Neural cell (in vitro differentiated cells): ENCODE results near the gene TBL1XR1. TPM values are rescaled to one million over a fixed set of nuclear protein-coding genes. Genes with fewer than 3 reads are reported as not detected.

Source experiments
- H2AFZ ChIP-seq: fragments of 200-600, 300-800 bp; sonication (generic), shearing (Covaris generic); 2 replicates; pipeline ENCODE4 v1.6.0; 2014; ENCODE audit warnings: low read depth, mild to moderate bottlenecking, antibody characterized with exemption, low read length, moderate library complexity
- H3F3A ChIP-seq: fragments of 200-600 bp; shearing (Covaris generic); 2 replicates; pipeline ENCODE4 v1.6.1; 2016; ENCODE audit warnings: mild to moderate bottlenecking, moderate library complexity, mixed read lengths, antibody characterized with exemption, low read length; ENCODE audit not compliant: insufficient read depth, poor library complexity, severe bottlenecking
- H3K27ac ChIP-seq: fragments of 200-600, 300-800 bp; sonication (generic), shearing (Covaris generic); 2 replicates; pipeline ENCODE4 v1.5.1; 2014; ENCODE audit warnings: mild to moderate bottlenecking, low read length, moderate library complexity
- H3K27me3 ChIP-seq: fragments of 300-800, 200-600 bp; sonication (generic), shearing (Covaris generic); 2 replicates; pipeline ENCODE4 v1.6.0; 2014; ENCODE audit warnings: mild to moderate bottlenecking, low read depth, low read length, moderate library complexity; ENCODE audit not compliant: insufficient read depth
- H3K36me3 ChIP-seq: fragments of 300-800, 200-600 bp; sonication (generic), shearing (Covaris generic); 2 replicates; pipeline ENCODE4 v1.5.1; 2014; ENCODE audit warnings: mild to moderate bottlenecking, antibody characterized with exemption, low read length, moderate library complexity; ENCODE audit not compliant: insufficient read depth
- H3K4me2 ChIP-seq: fragments of 300-800, 200-600 bp; sonication (generic), shearing (Covaris generic); 2 replicates; pipeline ENCODE4 v1.6.0; 2014; ENCODE audit warnings: mild to moderate bottlenecking, low read length
- H3K4me3 ChIP-seq: fragments of 300-800, 200-600 bp; sonication (generic), shearing (Covaris generic); 2 replicates; pipeline ENCODE4 v1.5.1; 2014; ENCODE audit warnings: mild to moderate bottlenecking, low read length, moderate library complexity
- H3K79me2 ChIP-seq: fragments of 200-600 bp; shearing (Covaris generic); replicated peaks from 2 replicates; pipeline ENCODE4 v1.6.0; 2014; ENCODE audit warnings: mild to moderate bottlenecking, low read length, moderate library complexity; ENCODE audit not compliant: insufficient read depth
- H3K9ac ChIP-seq: fragments of 300-800, 200-600 bp; sonication (generic), shearing (Covaris generic); 2 replicates; pipeline ENCODE4 v1.6.1; 2016; ENCODE audit warnings: mild to moderate bottlenecking, low read length, mixed read lengths
- H3K9me2 ChIP-seq: fragments of 200-600 bp; shearing (Covaris generic); 2 replicates; pipeline ENCODE4 v1.6.1; 2016; ENCODE audit warnings: mild to moderate bottlenecking, low read length, mixed read lengths; ENCODE audit not compliant: insufficient read depth
- H3K9me3 ChIP-seq: fragments of 200-600, 300-800 bp; sonication (generic), shearing (Covaris generic); 2 replicates; pipeline ENCODE4 v1.6.1; 2016; ENCODE audit warnings: mild to moderate bottlenecking, mixed run types, low read length, moderate library complexity, mixed read lengths
- H4K20me1 ChIP-seq: fragments of 200-600 bp; shearing (Covaris generic); 2 replicates; pipeline ENCODE4 v1.6.1; 2016; ENCODE audit warnings: mild to moderate bottlenecking, mixed run types; ENCODE audit not compliant: insufficient read depth
- EP300 ChIP-seq: fragments of 450-650 bp; conservative IDR thresholded peaks from 2 replicates; pipeline ENCODE4 v1.6.1; 2014; ENCODE audit warnings: antibody characterized with exemption, mild to moderate bottlenecking, moderate library complexity; ENCODE audit not compliant: poor library complexity, severe bottlenecking
- EZH2 ChIP-seq: fragments of 200-600, 300-800 bp; shearing (Covaris generic), sonication (generic); IDR thresholded peaks from 2 replicates; pipeline ENCODE4 v1.6.1; 2014; ENCODE audit warnings: antibody characterized with exemption, low read length, borderline replicate concordance, mild to moderate bottlenecking; ENCODE audit not compliant: insufficient read depth, poor library complexity, severe bottlenecking
- MXI1 ChIP-seq: fragments of 450-650 bp; conservative IDR thresholded peaks from 2 replicates; pipeline ENCODE4 v1.6.1; 2014; ENCODE audit warnings: antibody characterized with exemption, mild to moderate bottlenecking; ENCODE audit not compliant: poor library complexity, severe bottlenecking
- POLR2AphosphoS5 ChIP-seq: IDR thresholded peaks from 2 replicates; pipeline ENCODE4 v1.6.1; 2012
- RAD21 ChIP-seq: fragments of 450-650 bp; conservative IDR thresholded peaks from 2 replicates; pipeline ENCODE4 v1.6.1; 2014; ENCODE audit warnings: antibody characterized with exemption, mild to moderate bottlenecking, moderate library complexity
- REST ChIP-seq: IDR thresholded peaks from 2 replicates; pipeline ENCODE4 v1.6.1; 2012; ENCODE audit warnings: borderline replicate concordance
- SMC3 ChIP-seq: fragments of 450-650 bp; conservative IDR thresholded peaks from 2 replicates; pipeline ENCODE4 v1.6.1; 2014; ENCODE audit warnings: antibody characterized with exemption, mild to moderate bottlenecking, moderate library complexity; ENCODE audit not compliant: poor library complexity
- TAF1 ChIP-seq: IDR thresholded peaks from 2 replicates; pipeline ENCODE4 v1.6.1; 2012; ENCODE audit warnings: low read depth
- polyA plus RNA-seq: library from polyadenylated mRNA; depleted of rRNA; stranded (reverse); fragments of >200 nt; gene quantifications from 2 replicates; pipeline ENCODE4 v1.2.3, GENCODE V29; 2014
- TF ChIP-seq, protein P1 (sequence below): fragments of 450-650 bp; IDR thresholded peaks from 2 replicates; pipeline ENCODE4 v1.5.1; 2014; ENCODE audit warnings: antibody characterized with exemption, mild to moderate bottlenecking, moderate library complexity; ENCODE audit not compliant: poor library complexity, severe bottlenecking

TBL1XR1 gene
- polyA plus RNA-seq, 1 donor from 2014 or later, result 96.3 TPM

DNA sequence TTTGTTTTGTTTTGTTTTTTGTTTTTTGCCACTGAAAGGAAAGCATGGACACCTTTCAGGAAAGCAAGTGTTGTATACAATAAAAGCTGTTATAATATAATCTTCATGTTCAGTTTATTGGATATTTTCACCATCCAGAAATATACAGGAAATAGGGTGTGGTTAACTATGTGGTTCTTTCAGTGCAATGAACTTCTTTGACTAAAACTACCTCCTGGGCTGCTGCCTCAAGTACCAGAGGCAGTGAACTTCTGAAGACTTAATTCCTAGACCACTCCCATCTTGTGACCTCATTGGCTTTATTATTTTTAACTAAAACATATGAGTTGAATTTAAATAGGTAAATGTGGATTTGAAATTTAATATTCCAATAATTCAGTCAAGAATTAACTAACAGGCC lies 27.1 kb upstream of the TBL1XR1 start:
- no peak overlapping the region for H3K4me3 ChIP-seq
- TF ChIP-seq EP300 (no peak), RAD21 (no peak)
- H3K27me3 ChIP-seq, result no peaks in the 10 kb centered on the region
- H3K9me3 ChIP-seq, result no peaks in the 10 kb centered on the region
- H3F3A ChIP-seq, result no peaks in the 10 kb centered on the region
- no peak overlapping the region for H3K27ac ChIP-seq
- H3K79me2 ChIP-seq, result no peaks in the 10 kb centered on the region
- no peak overlapping the region for H3K4me2 ChIP-seq
- no peaks in the 10 kb centered on the region for H3K9me2 ChIP-seq
- no peak overlapping the region for H3K9ac ChIP-seq
- H4K20me1 ChIP-seq, result no peaks in the 10 kb centered on the region
- H3K36me3 ChIP-seq, result no peaks in the 10 kb centered on the region
- no peak overlapping the region for H2AFZ ChIP-seq

DNA sequence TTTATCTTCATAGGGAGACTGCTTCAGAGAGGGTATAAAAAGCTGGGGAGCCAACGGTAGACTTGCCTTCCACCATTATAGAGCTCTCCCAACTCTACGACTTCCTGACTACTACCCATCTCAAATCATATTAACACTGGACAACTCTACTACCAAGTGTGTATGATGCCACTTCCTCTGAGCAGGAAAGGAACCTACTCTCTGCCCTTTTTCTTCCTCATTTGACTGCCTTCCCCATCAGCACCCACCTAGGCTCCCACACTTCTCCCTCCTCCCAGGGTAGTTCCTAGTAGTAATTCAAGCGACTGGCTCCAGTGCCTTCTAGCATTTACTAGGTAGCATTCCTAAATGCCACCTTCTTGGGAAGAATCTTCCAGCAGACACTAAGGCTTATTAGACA lies 24.5 kb upstream of the TBL1XR1 start:
- Histone ChIP-seq H3K9ac (no peak overlapping the region), H3K27me3 (no peaks in the 10 kb centered on the region), H3K4me3 (no peak overlapping the region), H3K36me3 (no peaks in the 10 kb centered on the region), H3K27ac (no peak overlapping the region), H3K9me2 (no peaks in the 10 kb centered on the region), H3F3A (no peaks in the 10 kb centered on the region), H3K4me2 (no peak overlapping the region), H4K20me1 (no peaks in the 10 kb centered on the region), H3K79me2 (no peaks in the 10 kb centered on the region), H3K9me3 (no peaks in the 10 kb centered on the region), H2AFZ (no peak overlapping the region)
- TF ChIP-seq TAF1 (no peak), REST (peak; percentile 74)

- Histone ChIP-seq H3K9me2 (no peaks in the 10 kb centered on the region), H3K9me3 (no peaks in the 10 kb centered on the region), H3K9ac (no peak overlapping the region), H3K36me3 (no peaks in the 10 kb centered on the region), H2AFZ (no peak overlapping the region), H3F3A (no peaks in the 10 kb centered on the region), H3K79me2 (no peaks in the 10 kb centered on the region), H3K27ac (no peak overlapping the region), H3K4me3 (no peak overlapping the region), H3K27me3 (no peaks in the 10 kb centered on the region), H4K20me1 (no peaks in the 10 kb centered on the region), H3K4me2 (no peak overlapping the region)
- TF ChIP-seq SMC3 (no peak), RAD21 (no peak), POLR2AphosphoS5 (no peak), EZH2 (no peak), EP300 (no peak), REST (no peak), MXI1 (no peak)
- TF ChIP-seq, protein P1, sequence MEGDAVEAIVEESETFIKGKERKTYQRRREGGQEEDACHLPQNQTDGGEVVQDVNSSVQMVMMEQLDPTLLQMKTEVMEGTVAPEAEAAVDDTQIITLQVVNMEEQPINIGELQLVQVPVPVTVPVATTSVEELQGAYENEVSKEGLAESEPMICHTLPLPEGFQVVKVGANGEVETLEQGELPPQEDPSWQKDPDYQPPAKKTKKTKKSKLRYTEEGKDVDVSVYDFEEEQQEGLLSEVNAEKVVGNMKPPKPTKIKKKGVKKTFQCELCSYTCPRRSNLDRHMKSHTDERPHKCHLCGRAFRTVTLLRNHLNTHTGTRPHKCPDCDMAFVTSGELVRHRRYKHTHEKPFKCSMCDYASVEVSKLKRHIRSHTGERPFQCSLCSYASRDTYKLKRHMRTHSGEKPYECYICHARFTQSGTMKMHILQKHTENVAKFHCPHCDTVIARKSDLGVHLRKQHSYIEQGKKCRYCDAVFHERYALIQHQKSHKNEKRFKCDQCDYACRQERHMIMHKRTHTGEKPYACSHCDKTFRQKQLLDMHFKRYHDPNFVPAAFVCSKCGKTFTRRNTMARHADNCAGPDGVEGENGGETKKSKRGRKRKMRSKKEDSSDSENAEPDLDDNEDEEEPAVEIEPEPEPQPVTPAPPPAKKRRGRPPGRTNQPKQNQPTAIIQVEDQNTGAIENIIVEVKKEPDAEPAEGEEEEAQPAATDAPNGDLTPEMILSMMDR, result no peak
Measured at GRCh38 chr3:177220136-177220974, 23.1 kb upstream of the TBL1XR1 start.
